HepG2 (cell line): ENCODE measurements around the gene ST7L. TPM values are rescaled to one million over a fixed set of nuclear protein-coding genes. Genes with fewer than 3 reads are reported as not detected.
A peak's percentile ranks its signal among the peaks of the same experiment; 100 is the strongest.

Experiments
- ATF7-NPFF ChIP-seq: sonication (generic); formaldehyde crosslinking; IDR thresholded peaks from 2 replicates; pipeline ENCODE4 v1.8.1; 2023; ENCODE audit warnings: mild to moderate bottlenecking, low read depth, missing genetic modification reagents, moderate library complexity
- BRCA1 ChIP-seq: sonication (generic); formaldehyde crosslinking; IDR thresholded peaks from 2 replicates; pipeline ENCODE4 v1.4.0; 2020; ENCODE audit warnings: missing genetic modification reagents
- DRAP1 ChIP-seq: IDR thresholded peaks from 2 replicates; pipeline ENCODE4 v1.6.1; 2016; ENCODE audit warnings: missing genetic modification reagents, missing compliant biosample characterization
- EHMT2 ChIP-seq: fragments of 200-600 bp; sonication (generic); IDR thresholded peaks from 2 replicates; pipeline ENCODE4 v1.7.0; 2017; ENCODE audit warnings: antibody characterized with exemption, low read depth, low read length, borderline replicate concordance
- FOSL1 ChIP-seq: sonication (generic); formaldehyde crosslinking; IDR thresholded peaks from 2 replicates; pipeline ENCODE4 v1.9.0; 2021; ENCODE audit warnings: missing genetic modification reagents, borderline replicate concordance
- GTF2F1 ChIP-seq: fragments of 150-350 bp; IDR thresholded peaks from 2 replicates; pipeline ENCODE4 v1.6.1; 2014; ENCODE audit warnings: low read length
- HOXA3 ChIP-seq: sonication (generic); formaldehyde crosslinking; IDR thresholded peaks from 2 replicates; pipeline ENCODE4 v1.5.0; 2020; ENCODE audit warnings: missing genetic modification reagents
- JUNB ChIP-seq: sonication (generic); formaldehyde crosslinking; IDR thresholded peaks from 2 replicates; pipeline ENCODE4 v1.8.0; 2022; ENCODE audit warnings: missing genetic modification reagents, mild to moderate bottlenecking, borderline replicate concordance
- MIXL1 ChIP-seq: IDR thresholded peaks from 2 replicates; pipeline ENCODE4 v1.6.1; 2016
- NFYC ChIP-seq: IDR thresholded peaks from 2 replicates; pipeline ENCODE4 v1.6.1; 2016; ENCODE audit warnings: missing genetic modification reagents, missing compliant biosample characterization
- NR2F6 ChIP-seq, 2 experiments: IDR thresholded peaks; 2 replicates each; pipeline ENCODE4 v1.6.1; 2016; ENCODE audit warnings: antibody characterized with exemption in 1 of 2, mild to moderate bottlenecking in 1 of 2
- PAX8 ChIP-seq: sonication (generic); formaldehyde crosslinking; IDR thresholded peaks from 2 replicates; pipeline ENCODE4 v1.8.0; 2022; ENCODE audit warnings: mild to moderate bottlenecking, missing genetic modification reagents, borderline replicate concordance
- PCBP1 ChIP-seq: fragments of 200-400 bp; formaldehyde crosslinking; IDR thresholded peaks from 2 replicates; pipeline ENCODE4 v1.6.1; 2017; ENCODE audit warnings: mild to moderate bottlenecking, low read depth, low read length, borderline replicate concordance
- SALL1 ChIP-seq: sonication (generic); formaldehyde crosslinking; IDR thresholded peaks from 2 replicates; pipeline ENCODE4 v1.8.0; 2022; ENCODE audit warnings: mild to moderate bottlenecking, missing genetic modification reagents
- SIX4 ChIP-seq: sonication (generic); formaldehyde crosslinking; IDR thresholded peaks from 2 replicates; pipeline ENCODE4 v1.4.0; 2020; ENCODE audit warnings: missing genetic modification reagents
- SMC3 ChIP-seq: IDR thresholded peaks from 2 replicates; pipeline ENCODE4 v1.6.1; 2011; ENCODE audit warnings: low read length, improper control_type of control experiment
- TAF15 ChIP-seq: fragments of 200-400 bp; formaldehyde crosslinking; IDR thresholded peaks from one replicate; pipeline ENCODE4 v1.6.1; 2018; ENCODE audit warnings: mild to moderate bottlenecking, low read depth, low read length; ENCODE audit not compliant: poor library complexity, severe bottlenecking
- XBP1 ChIP-seq: sonication (generic); formaldehyde crosslinking; IDR thresholded peaks from 2 replicates; pipeline ENCODE4 v1.5.0; 2020; ENCODE audit warnings: missing genetic modification reagents
- ZBTB46 ChIP-seq: sonication (generic); formaldehyde crosslinking; IDR thresholded peaks from 2 replicates; pipeline ENCODE4 v1.4.0; 2020; ENCODE audit warnings: mild to moderate bottlenecking, missing genetic modification reagents, borderline replicate concordance
- ZFP90 ChIP-seq: sonication (generic); formaldehyde crosslinking; IDR thresholded peaks from 2 replicates; pipeline ENCODE4 v1.8.0; 2022; ENCODE audit warnings: missing genetic modification reagents, mild to moderate bottlenecking, inconsistent platforms, borderline replicate concordance
- ZIK1 ChIP-seq: sonication (generic); formaldehyde crosslinking; IDR thresholded peaks from 2 replicates; pipeline ENCODE4 v1.5.0; 2020; ENCODE audit warnings: mild to moderate bottlenecking, low read depth, missing genetic modification reagents, borderline replicate concordance
- ZNF275 ChIP-seq: sonication (generic); formaldehyde crosslinking; IDR thresholded peaks from 2 replicates; pipeline ENCODE4 v1.8.0; 2022; ENCODE audit warnings: missing genetic modification reagents, mild to moderate bottlenecking, inconsistent platforms, borderline replicate concordance
- ZNF34 ChIP-seq: sonication (generic); formaldehyde crosslinking; IDR thresholded peaks from 2 replicates; pipeline ENCODE4 v1.4.0; 2020; ENCODE audit warnings: mild to moderate bottlenecking, missing genetic modification reagents, borderline replicate concordance
- ZNF761 ChIP-seq: sonication (generic); formaldehyde crosslinking; conservative IDR thresholded peaks from 2 replicates; pipeline ENCODE4 v1.4.0; 2020; ENCODE audit warnings: mild to moderate bottlenecking, missing genetic modification reagents
- ZXDC ChIP-seq: sonication (generic); formaldehyde crosslinking; IDR thresholded peaks from 2 replicates; pipeline ENCODE4 v1.5.0; 2020; ENCODE audit warnings: mild to moderate bottlenecking, missing genetic modification reagents
- polyA plus RNA-seq, 8 experiments: library from polyadenylated mRNA; depleted of rRNA in 3 of 8; stranded (reverse) in 7 of 8; unstranded in 1 of 8; fragments of >200 nt; fragmentation: Illumina TruSeq in 4 of 8; extraction: Trizol in 4 of 8; gene quantifications; 2 replicates each; pipeline versions ENCODE4 v1.2.1 to v1.2.3, GENCODE V29; 2011 to 2016; ENCODE audit warnings: low read depth in 4 of 8, missing spikeins in 1 of 8, mixed read lengths in 1 of 8; ENCODE audit not compliant: insufficient read depth in 1 of 8
- total RNA-seq, 5 experiments: library from RNA; depleted of rRNA; stranded (reverse); fragments of >200 nt; fragmentation: Illumina TruSeq; extraction: Trizol; gene quantifications; 2 replicates each; pipeline ENCODE4 v1.2.3, GENCODE V29; 2016; ENCODE audit warnings: low read depth in 1 of 5

Gene ST7L
- total and polyA plus RNA-seq, 2 of the 13 experiments (the other 11 are each of a cell fraction or from before 2014, with no cell fraction given), result 8.6 to 19.9 TPM

- TF ChIP-seq ZXDC (CRISPR knock-in tag), result no peak
- 0 out of 2 replicates have a peak, but pooled peaks have one; percentile 75 for TF ChIP-seq ZFP90
- TF ChIP-seq XBP1 (CRISPR knock-in tag), result no peak
- TF ChIP-seq NR2F6 (IDR thresholded peaks at IDR 0.05), result no peak
- TF ChIP-seq NR2F6 (CRISPR knock-in tag; IDR thresholded peaks at IDR 0.05), result no peak
- TF ChIP-seq SMC3, result no peak
- no peak for TF ChIP-seq BRCA1 (CRISPR knock-in tag)
- no peak for TF ChIP-seq TAF15
- no peak for TF ChIP-seq ZNF275 (CRISPR knock-in tag)
- no peak for TF ChIP-seq ZBTB46 (CRISPR knock-in tag)
- TF ChIP-seq PCBP1, result no peak
- peak; percentile 59 for TF ChIP-seq DRAP1
- no peak for TF ChIP-seq GTF2F1
- TF ChIP-seq JUNB (CRISPR knock-in tag), result no peak
- no peak for TF ChIP-seq ZNF34
- no peak for TF ChIP-seq ZIK1
- no peak for TF ChIP-seq SIX4 (CRISPR knock-in tag)
- TF ChIP-seq ZNF761 (CRISPR knock-in tag), result no peak; the same call in 1 of the 2 replicates
- TF ChIP-seq MIXL1 (CRISPR knock-in tag), result no peak
- TF ChIP-seq SALL1 (CRISPR knock-in tag), result peak; percentile 72
- no peak for TF ChIP-seq ATF7-NPFF (CRISPR knock-in tag)
- TF ChIP-seq PAX8 (CRISPR knock-in tag), result no peak
- no peak for TF ChIP-seq EHMT2
- peak; percentile 75 for TF ChIP-seq HOXA3
- no peak for TF ChIP-seq FOSL1 (CRISPR knock-in tag)
- no peak for TF ChIP-seq NFYC (CRISPR knock-in tag)
Measured at GRCh38 chr1:112618721-112619517, at the start of gene ST7L (continued).
